Measurements from ENCODE around the gene STK32C.
A peak's percentile ranks its signal among the peaks of the same experiment; 100 is the strongest.
"Not testable (repeated sequence)": the region's sequence is repeated elsewhere in the genome, so short reads cannot be mapped to it uniquely, and the experiment has no call there.

Gene STK32C

GRCh38 chr10:132337854-132338253 lies 30.1 kb upstream of the STK32C start:
- DNase-seq (ENCODE audit: low read depth in 2 of 2), result not testable (repeated sequence)

GRCh38 chr10:132336919-132337407 lies 29.2 kb upstream of the STK32C start:
- no peak for DNase-seq (ENCODE audit: low read depth in 2 of 2)

- no peak for DNase-seq (ENCODE audit: low read depth in 2 of 2)
Observed at GRCh38 chr10:132336064-132336746, 28.5 kb upstream of the STK32C start.

GRCh38 chr10:132335189-132336063 lies 27.7 kb upstream of the STK32C start:
- peak; percentile 14 to 21 for DNase-seq (ENCODE audit: low read depth in 2 of 2)

GRCh38 chr10:132334631-132335188 lies 27.0 kb upstream of the STK32C start:
- no peak for DNase-seq (ENCODE audit: low read depth in 2 of 2)

GRCh38 chr10:132333386-132333785 lies 25.6 kb upstream of the STK32C start:
- DNase-seq (ENCODE audit: low read depth in 2 of 2), result no peak

- DNase-seq (ENCODE audit: low read depth in 2 of 2), result no peak
Observed at GRCh38 chr10:132332433-132332754, 24.6 kb upstream of the STK32C start.

GRCh38 chr10:132331601-132332432 lies 24.1 kb upstream of the STK32C start, which contains the start of gene LRRC27:
Gene LRRC27 (plus strand): TSS chr10:132332193. CDS start chr10:132333525, 1,332 bp downstream.
- peak; percentile 98 to 99 for DNase-seq (ENCODE audit: low read depth in 2 of 2)

GRCh38 chr10:132330486-132330833 lies 22.7 kb upstream of the STK32C start:
- no peak for DNase-seq (ENCODE audit: low read depth in 2 of 2)

GRCh38 chr10:132329565-132330485 lies 22.1 kb upstream of the STK32C start:
- no peak for DNase-seq (ENCODE audit: low read depth in 2 of 2)

GRCh38 chr10:132328738-132329137 lies 21.0 kb upstream of the STK32C start:
- DNase-seq (ENCODE audit: low read depth in 2 of 2), result no peak

- no peak for DNase-seq (ENCODE audit: low read depth in 2 of 2)
Observed at GRCh38 chr10:132328106-132328505, 20.4 kb upstream of the STK32C start.

- DNase-seq (ENCODE audit: low read depth in 2 of 2), result peak in 1 of 2 donors; percentile 50
Observed at GRCh38 chr10:132326925-132327324, 19.2 kb upstream of the STK32C start.

GRCh38 chr10:132326344-132326889 lies 18.7 kb upstream of the STK32C start:
- no peak for DNase-seq (ENCODE audit: low read depth in 2 of 2)

- DNase-seq (ENCODE audit: low read depth in 2 of 2), result no peak
Observed at GRCh38 chr10:132324186-132324585, 16.4 kb upstream of the STK32C start.

- DNase-seq (ENCODE audit: low read depth in 2 of 2), result no peak
Observed at GRCh38 chr10:132322586-132323048, 14.9 kb upstream of the STK32C start.

GRCh38 chr10:132321726-132322125 lies 14.0 kb upstream of the STK32C start:
- no peak for DNase-seq (ENCODE audit: low read depth in 2 of 2)

- no peak for DNase-seq (ENCODE audit: low read depth in 2 of 2)
Observed at GRCh38 chr10:132320654-132321469, 13.1 kb upstream of the STK32C start.

Measured in stimulated activated CD8-positive, alpha-beta memory T cell treated with anti-CD3 and anti-CD28 coated beads, Interleukin-7, amount 100 ng/mL, for 4 hours (primary cell).